HG03045 (cell line): Measurements from ENCODE around the gene MCRS1.

Experiments used
- ATAC-seq: cut with Tn5 transposase; IDR thresholded peaks from one replicate; pipeline ENCODE4 v1.9.1; 2021; ENCODE audit warnings: mild to moderate bottlenecking, moderate library complexity; ENCODE audit not compliant: unreplicated experiment

The MCRS1 gene

DNA sequence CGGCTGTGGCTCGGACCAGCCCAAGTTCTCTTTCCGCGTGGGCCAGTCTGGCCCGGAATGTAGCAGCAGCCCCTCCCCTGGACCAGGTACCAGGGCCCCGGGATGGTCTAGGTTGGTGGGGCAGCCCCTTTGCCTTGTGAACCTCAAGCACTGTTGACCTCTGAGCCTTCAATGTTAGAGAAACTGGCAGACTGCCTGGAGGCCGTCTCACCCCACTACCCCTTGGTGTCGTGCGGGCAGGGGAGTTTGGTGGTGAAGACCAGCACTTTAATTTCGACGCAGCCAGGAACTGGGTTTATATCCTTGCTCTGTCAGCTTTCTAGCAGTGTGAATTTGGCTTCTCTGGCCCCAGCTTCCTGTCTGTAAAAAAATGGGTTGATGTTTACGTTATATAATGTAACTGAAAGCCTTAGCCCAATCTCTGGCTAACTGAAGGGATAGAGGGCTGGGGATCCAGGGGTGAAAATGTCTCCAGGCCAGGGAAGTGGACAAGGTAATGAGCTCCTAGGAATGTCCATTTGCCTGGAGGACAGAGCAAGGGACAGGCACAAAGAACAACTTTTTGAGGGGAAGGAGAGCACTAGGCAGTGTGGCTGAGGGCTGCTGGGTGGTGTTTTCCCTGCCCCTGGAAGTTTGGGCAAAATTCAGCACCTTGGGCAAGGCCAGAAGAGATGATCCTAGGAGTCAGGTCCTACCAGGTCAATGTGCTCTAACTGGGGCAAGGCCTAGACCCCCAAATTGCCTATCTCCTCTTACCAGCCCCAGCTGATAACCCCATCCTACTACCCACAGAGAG is 11.4 kb downstream of the MCRS1 start:
- ATAC-seq, result no peak

- ATAC-seq, result no peak
Measured at GRCh38 chr12:49555631-49556390, 12.1 kb downstream of the MCRS1 start.

- no peak for ATAC-seq
Measured at GRCh38 chr12:49554266-49554665, 13.7 kb downstream of the MCRS1 start.

- ATAC-seq, result no peak
Measured at GRCh38 chr12:49553512-49554088, 14.3 kb downstream of the MCRS1 start.

- no peak for ATAC-seq
Measured at GRCh38 chr12:49552899-49553298, 15.0 kb downstream of the MCRS1 start.

GRCh38 chr12:49552425-49552824 is 15.5 kb downstream of the MCRS1 start:
- ATAC-seq, result no peak

GRCh38 chr12:49552014-49552413 is 15.9 kb downstream of the MCRS1 start:
- ATAC-seq, result no peak

DNA sequence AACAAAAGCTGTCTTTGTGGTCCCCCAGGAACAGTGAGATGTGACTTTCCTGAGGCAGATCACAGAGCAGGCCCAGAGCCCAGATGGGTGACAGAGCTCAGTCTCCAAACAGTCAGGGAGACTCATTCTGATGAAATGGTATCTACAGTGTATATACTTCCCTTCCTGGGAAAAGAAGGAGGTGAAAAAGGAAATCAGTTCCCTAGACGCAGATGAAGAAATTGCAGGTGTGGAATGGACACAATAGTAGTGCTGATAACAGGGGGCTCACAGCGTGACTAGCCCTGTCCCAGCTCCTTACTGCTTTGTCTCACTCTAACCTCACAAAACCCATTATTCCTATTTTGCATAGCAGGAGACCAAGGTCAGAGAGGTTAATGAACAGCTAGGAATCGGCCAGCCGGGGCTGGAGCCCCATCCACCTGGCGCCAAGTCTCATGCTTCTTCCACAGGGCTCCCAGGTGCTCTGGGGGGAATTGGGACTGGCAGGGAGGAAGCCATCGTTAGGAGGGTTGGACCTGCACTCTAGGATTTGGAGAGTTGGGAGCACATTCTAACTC is 17.2 kb downstream of the MCRS1 start:
- ATAC-seq, result no peak

DNA sequence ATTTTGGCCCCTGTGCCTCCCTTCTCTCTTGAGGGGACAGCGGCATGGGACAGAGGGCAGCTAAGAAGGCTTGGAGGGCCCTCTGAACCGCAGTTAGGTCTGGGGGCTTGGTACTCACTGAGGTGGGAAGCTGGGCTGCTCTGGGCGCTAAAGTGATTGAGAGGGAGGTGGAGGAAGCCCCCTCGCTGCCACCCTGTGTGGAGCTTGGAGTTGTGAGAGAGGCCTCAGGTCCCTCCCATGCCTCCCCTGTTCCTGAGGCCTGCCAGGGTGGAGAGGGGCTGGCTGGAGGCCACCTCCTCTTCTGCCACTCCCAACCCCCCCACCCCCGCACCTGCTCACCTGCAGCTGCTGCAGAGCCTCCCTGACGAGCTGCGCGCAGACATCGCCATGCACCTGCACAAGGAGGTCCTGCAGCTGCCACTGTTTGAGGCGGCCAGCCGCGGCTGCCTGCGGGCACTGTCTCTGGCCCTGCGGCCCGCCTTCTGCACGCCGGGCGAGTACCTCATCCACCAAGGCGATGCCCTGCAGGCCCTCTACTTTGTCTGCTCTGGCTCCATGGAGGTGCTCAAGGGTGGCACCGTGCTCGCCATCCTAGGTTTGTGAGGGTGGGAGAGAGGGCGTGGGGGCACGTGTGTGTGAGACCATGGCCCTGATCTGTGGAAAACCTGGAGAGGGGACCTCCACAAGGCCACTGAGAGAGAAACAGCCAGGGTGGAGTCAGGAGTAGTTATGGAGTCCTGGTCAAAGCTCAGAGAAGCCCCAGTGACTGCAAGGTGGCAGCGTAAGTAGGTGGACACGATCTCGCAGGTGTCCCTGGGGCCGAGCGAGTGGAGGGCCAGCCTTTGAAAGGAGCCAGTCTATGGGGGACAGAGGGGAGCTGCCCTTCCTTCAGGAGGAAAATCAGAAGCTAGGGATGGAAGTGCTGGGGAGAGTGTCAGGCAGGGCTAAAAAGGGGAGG is 17.9 kb downstream of the MCRS1 start:
- no peak for ATAC-seq

DNA sequence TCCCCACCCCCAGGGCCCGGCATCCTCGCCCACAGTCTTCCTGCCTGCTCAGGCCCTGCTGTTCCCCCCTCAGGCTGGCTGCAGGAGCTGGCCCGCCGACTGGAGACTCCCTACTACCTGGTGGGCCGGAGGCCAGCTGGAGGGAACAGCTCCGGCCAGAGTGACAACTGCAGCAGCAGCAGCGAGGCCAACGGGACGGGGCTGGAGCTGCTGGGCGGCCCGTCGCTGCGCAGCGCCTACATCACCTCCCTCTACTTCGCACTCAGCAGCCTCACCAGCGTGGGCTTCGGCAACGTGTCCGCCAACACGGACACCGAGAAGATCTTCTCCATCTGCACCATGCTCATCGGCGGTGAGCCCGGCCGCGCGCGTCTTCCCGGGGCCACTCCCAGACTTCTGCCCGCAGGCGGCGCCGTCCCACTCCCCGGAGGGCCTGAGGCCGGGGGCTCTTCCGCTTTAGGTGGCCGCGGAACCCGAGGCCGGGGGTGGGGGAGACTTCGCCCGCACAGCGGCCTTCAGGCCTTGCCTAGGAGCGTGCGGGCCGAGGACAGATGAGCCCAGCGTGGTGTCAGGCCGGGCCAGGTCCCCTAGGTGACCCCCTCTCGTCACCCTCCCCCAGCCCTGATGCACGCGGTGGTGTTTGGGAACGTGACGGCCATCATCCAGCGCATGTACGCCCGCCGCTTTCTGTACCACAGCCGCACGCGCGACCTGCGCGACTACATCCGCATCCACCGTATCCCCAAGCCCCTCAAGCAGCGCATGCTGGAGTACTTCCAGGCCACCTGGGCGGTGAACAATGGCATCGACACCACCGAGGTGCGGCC is 18.9 kb downstream of the MCRS1 start:
- no peak for ATAC-seq

DNA sequence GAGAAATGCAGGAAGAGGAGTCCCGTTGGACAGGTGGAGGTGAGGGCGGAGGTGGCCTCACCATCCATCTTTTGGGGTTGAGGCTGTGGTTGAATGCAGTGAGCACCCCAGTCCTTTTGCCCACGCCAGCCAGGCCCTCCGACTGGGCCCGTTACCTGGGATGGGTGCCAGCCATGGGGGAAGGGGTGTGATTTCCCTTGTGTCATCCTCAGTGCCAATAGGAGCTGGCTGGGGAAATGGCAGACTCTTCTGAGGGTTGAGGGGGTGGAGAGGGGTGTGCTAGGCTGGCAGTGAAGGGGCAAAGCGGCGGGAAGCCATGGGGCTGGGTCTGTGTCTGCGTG is 19.5 kb downstream of the MCRS1 start:
- no peak for ATAC-seq

DNA sequence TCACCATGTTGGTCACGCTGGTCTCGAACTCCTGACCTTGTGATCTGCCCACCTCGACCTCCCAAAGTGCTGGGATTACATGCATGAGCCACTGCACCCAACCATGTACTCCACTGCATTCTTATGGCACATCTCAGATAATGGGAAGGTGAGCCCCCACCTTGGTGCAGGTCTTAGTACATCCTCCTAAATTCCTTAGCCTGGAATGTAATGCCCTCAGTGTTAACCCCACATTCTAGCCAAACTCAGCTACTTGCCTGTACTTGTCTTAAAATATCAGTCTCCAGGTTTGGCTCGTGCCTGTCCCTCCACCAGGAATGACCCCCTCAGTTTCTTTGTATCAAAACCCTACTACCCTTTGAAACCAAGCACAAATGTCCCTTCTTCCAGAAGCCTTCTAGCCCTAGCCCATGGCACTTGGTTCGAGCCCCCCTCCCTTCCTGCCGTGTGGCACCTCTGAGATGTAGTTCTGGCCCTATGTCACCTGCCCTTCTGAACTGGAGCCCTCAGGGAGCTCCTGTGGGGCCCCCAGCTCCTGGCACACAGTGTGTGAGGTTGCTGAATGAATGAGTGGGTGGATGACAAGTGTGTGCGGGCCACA is 20.8 kb downstream of the MCRS1 start:
- ATAC-seq, result no peak

GRCh38 chr12:49546481-49546880 is 21.5 kb downstream of the MCRS1 start:
- no peak for ATAC-seq

DNA sequence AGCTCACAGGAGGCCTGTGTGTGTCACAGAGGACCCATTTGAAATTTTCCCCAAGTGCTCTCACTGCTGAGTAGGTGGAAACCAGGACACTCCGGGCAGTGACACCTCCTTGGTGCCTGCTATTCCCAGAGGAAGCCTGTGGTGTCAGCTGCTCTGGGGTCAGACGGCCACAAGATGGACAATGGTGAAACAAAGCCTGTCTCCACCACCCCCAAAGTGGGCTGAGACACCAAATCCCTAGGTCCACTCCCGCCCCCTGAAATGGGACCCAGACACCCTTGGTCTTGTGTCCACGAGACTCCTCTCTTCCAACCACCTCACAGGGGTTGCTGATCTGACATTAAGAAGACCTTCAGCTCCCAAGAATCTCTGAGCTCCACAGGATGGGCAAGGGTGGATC is 22.1 kb downstream of the MCRS1 start:
- ATAC-seq, result no peak

- no peak for ATAC-seq
Measured at GRCh38 chr12:49543914-49544815, 23.8 kb downstream of the MCRS1 start.

DNA sequence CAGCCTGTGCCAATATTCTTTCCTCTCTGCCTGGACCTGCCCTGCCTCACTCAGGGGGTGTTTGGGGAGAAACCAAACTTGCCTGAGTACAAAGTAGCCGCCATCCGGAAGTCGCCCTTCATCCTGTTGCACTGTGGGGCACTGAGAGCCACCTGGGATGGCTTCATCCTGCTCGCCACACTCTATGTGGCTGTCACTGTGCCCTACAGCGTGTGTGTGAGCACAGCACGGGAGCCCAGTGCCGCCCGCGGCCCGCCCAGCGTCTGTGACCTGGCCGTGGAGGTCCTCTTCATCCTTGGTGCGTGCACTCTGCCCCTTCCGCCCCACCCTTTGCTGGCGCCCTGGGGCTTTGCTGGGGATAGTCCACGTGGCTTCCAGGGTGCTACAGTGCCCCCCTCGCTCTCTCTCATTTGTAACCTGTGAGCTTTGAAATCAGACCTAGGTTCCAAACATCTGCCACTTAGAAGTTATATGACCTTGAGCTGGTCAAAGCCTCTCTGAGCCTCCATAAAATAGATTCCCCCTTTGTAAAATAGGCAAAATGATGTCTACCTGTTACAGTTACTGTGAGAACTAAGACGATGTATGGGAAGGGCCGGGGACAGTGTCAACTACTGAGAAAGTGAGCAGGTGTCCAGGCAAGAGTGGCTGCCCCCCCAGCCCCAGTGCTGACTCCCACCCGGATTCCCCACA is 24.6 kb downstream of the MCRS1 start:
- no peak for ATAC-seq

DNA sequence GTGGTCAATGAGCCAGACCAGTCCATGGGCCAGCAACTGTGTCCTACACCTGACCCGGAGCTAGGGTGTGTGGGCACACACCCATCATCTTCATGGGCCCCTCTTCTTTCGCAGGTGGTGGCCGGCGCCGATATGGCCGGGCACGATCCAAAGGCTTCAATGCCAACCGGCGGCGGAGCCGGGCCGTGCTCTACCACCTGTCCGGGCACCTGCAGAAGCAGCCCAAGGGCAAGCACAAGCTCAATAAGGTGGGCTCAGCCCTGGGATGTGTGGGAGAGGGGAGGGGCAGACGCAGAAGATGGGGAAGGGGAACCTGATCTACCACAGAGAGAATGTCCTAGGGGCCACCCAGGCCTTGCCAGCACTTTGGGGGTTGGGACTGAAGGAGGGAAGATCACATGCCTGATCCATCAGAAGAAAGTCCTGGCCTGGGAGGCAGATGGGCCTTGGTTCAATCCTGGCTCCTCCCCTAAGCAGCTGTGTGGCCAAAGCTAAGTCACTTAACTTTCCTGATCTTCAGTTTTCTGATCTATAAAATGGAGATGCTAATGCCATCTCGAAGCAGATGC is 25.3 kb downstream of the MCRS1 start:
- ATAC-seq, result no peak
